Muscle layer of duodenum (tissue), 2 donors: Measurements from ENCODE around the gene HBA2.
"Not testable (repeated sequence)": the region's sequence is repeated elsewhere in the genome, so short reads cannot be mapped to it uniquely, and the experiment has no call there.

ENCODE experiments used
- H3K27ac ChIP-seq: one replicate; pipeline ENCODE4 v1.7.0; 2013; ENCODE audit warnings: mild to moderate bottlenecking, low read length
- H3K27me3 ChIP-seq: one replicate; pipeline ENCODE4 v1.7.0; 2013; ENCODE audit warnings: low read depth, mild to moderate bottlenecking, control low read depth, low read length
- H3K36me3 ChIP-seq, 2 donors: one replicate each; pipeline ENCODE4 v1.7.0; 2013; ENCODE audit warnings: low read length in 2 of 2, control low read depth in 1 of 2, mild to moderate bottlenecking in 1 of 2; ENCODE audit not compliant: insufficient read depth in 2 of 2, control insufficient read depth in 1 of 2
- H3K4me1 ChIP-seq, 2 donors: one replicate each; pipeline ENCODE4 v1.7.0; 2013; ENCODE audit warnings: low read length in 2 of 2, mild to moderate bottlenecking in 2 of 2, control low read depth in 1 of 2, moderate library complexity in 1 of 2; ENCODE audit not compliant: insufficient read depth in 2 of 2, control insufficient read depth in 1 of 2
- H3K4me3 ChIP-seq, 2 donors: one replicate each; pipeline ENCODE4 v1.7.0; 2013; ENCODE audit warnings: low read length in 2 of 2, low read depth in 1 of 2, mild to moderate bottlenecking in 1 of 2
- H3K9me3 ChIP-seq, 2 donors: one replicate each; pipeline ENCODE4 v1.7.0; 2013; ENCODE audit warnings: low read length in 2 of 2, control low read depth in 1 of 2, mild to moderate bottlenecking in 1 of 2; ENCODE audit not compliant: control insufficient read depth in 1 of 2
- donor health status: healthy.

HBA2 gene

GRCh38 chr16:143456-143855, 29.2 kb upstream of the HBA2 start:
- H3K36me3 ChIP-seq = no peaks in the 10 kb centered on the region
- no peaks in the 10 kb centered on the region for H3K27me3 ChIP-seq
- H3K27ac ChIP-seq = no peak overlapping the region
- H3K9me3 ChIP-seq = no peaks in the 10 kb centered on the region
- no peak overlapping the region for H3K4me3 ChIP-seq
- no peaks in the 10 kb centered on the region for H3K4me1 ChIP-seq

GRCh38 chr16:144797-145252, 27.9 kb upstream of the HBA2 start:
- H3K4me3 ChIP-seq = no peak overlapping the region
- H3K27ac ChIP-seq = no peak overlapping the region

GRCh38 chr16:146646-147045, 26.0 kb upstream of the HBA2 start:
- H3K27me3 ChIP-seq = no peaks in the 10 kb centered on the region
- no peak overlapping the region for H3K27ac ChIP-seq
- H3K4me3 ChIP-seq = no peak overlapping the region
- H3K36me3 ChIP-seq = no peaks in the 10 kb centered on the region
- H3K9me3 ChIP-seq = no peaks in the 10 kb centered on the region
- H3K4me1 ChIP-seq = no peaks in the 10 kb centered on the region

More at GRCh38 chr16:144797-145252, 27.9 kb upstream of the HBA2 start:
- no peaks in the 10 kb centered on the region for H3K36me3 ChIP-seq
- H3K9me3 ChIP-seq = no peaks in the 10 kb centered on the region
- no peaks in the 10 kb centered on the region for H3K4me1 ChIP-seq
- H3K27me3 ChIP-seq = no peaks in the 10 kb centered on the region

GRCh38 chr16:149024-149660, 23.5 kb upstream of the HBA2 start:
- Histone ChIP-seq H3K4me3 (no peak overlapping the region), H3K4me1 (no peaks in the 10 kb centered on the region), H3K27me3 (no peaks in the 10 kb centered on the region), H3K36me3 (no peaks in the 10 kb centered on the region), H3K9me3 (no peaks in the 10 kb centered on the region), H3K27ac (no peak overlapping the region)

GRCh38 chr16:152141-153128, 20.2 kb upstream of the HBA2 start, which contains the start of gene HBZ:
TSS of gene HBZ (plus strand) at chr16:152644. CDS start at chr16:152910, 266 bp downstream.
- H3K9me3 ChIP-seq = no peaks in the 10 kb centered on the region
- no peaks in the 10 kb centered on the region for H3K36me3 ChIP-seq

GRCh38 chr16:153129-153521, 19.6 kb upstream of the HBA2 start:
- H3K4me1 ChIP-seq, H3K27me3 ChIP-seq, H3K4me3 ChIP-seq, H3K36me3 ChIP-seq, H3K27ac ChIP-seq, H3K9me3 ChIP-seq: not testable (repeated sequence)

More at GRCh38 chr16:152141-153128, 20.2 kb upstream of the HBA2 start, which contains the start of gene HBZ:
- H3K27ac ChIP-seq = no peak within 1 kb of the TSS
- H3K4me1 ChIP-seq = peaks cover 0 to 10% of the 10 kb centered on the region in 2 donors
- peaks cover 8% of the 10 kb centered on the region for H3K27me3 ChIP-seq
- no peak within 1 kb of the TSS for H3K4me3 ChIP-seq

- not testable (repeated sequence) for H3K4me3 ChIP-seq, H3K36me3 ChIP-seq, H3K27me3 ChIP-seq
Measured at GRCh38 chr16:153550-154216, 19.0 kb upstream of the HBA2 start.

GRCh38 chr16:154217-155030, 18.3 kb upstream of the HBA2 start:
- peaks cover 8% of the 10 kb centered on the region for H3K27me3 ChIP-seq
- peak overlapping the region; percentile 33 to 57 for H3K4me3 ChIP-seq
- peaks cover 0 to 10% of the 10 kb centered on the region in 2 donors for H3K4me1 ChIP-seq
- no peak overlapping the region for H3K27ac ChIP-seq
- no peaks in the 10 kb centered on the region for H3K9me3 ChIP-seq
- H3K36me3 ChIP-seq = no peaks in the 10 kb centered on the region

More at GRCh38 chr16:153550-154216, 19.0 kb upstream of the HBA2 start:
- H3K9me3 ChIP-seq, H3K27ac ChIP-seq, H3K4me1 ChIP-seq: not testable (repeated sequence)

GRCh38 chr16:155031-155398, 17.7 kb upstream of the HBA2 start:
- Histone ChIP-seq H3K27ac (no peak overlapping the region), H3K27me3 (peaks cover 8% of the 10 kb centered on the region), H3K4me3 (peak overlapping the region; percentile 33 to 57), H3K4me1 (peaks cover 0 to 10% of the 10 kb centered on the region in 2 donors), H3K36me3 (no peaks in the 10 kb centered on the region), H3K9me3 (no peaks in the 10 kb centered on the region)

GRCh38 chr16:159136-159849, 13.4 kb upstream of the HBA2 start:
- H3K4me3 ChIP-seq = no peak overlapping the region
- peaks cover 8% of the 10 kb centered on the region for H3K27me3 ChIP-seq
- peaks cover 0 to 8% of the 10 kb centered on the region in 2 donors for H3K4me1 ChIP-seq

More at GRCh38 chr16:159136-159849, 13.4 kb upstream of the HBA2 start:
- no peaks in the 10 kb centered on the region for H3K9me3 ChIP-seq
- no peaks in the 10 kb centered on the region for H3K36me3 ChIP-seq
- no peak overlapping the region for H3K27ac ChIP-seq
